BE2C (cell line): ENCODE data around the gene JAG1. TPM values are rescaled to one million over a fixed set of nuclear protein-coding genes. Genes with fewer than 3 reads are reported as not detected.
A peak's percentile ranks its signal among the peaks of the same experiment; 100 is the strongest.

Source experiments
- DNase-seq: peaks from one replicate; pipeline ENCODE4 v3.0.0-alpha.2; 2020
- H3K27me3 ChIP-seq: fragments of 250-450 bp; sonication (Bioruptor Pico); 2 replicates; pipeline ENCODE4 v1.5.1; 2020; ENCODE audit warnings: mild to moderate bottlenecking
- H3K36me3 ChIP-seq: fragments of 250-450 bp; sonication (Bioruptor Pico); 2 replicates; pipeline ENCODE4 v1.5.1; 2020; ENCODE audit warnings: mild to moderate bottlenecking
- H3K4me1 ChIP-seq: fragments of 250-450 bp; sonication (Bioruptor Pico); 2 replicates; pipeline ENCODE4 v1.5.1; 2020
- H3K4me3 ChIP-seq: 2 replicates; pipeline ENCODE4 v1.5.1; 2011; ENCODE audit warnings: low read depth, low read length
- H3K9me3 ChIP-seq: fragments of 250-450 bp; sonication (Bioruptor Pico); 2 replicates; pipeline ENCODE4 v1.5.1; 2020
- CTCF ChIP-seq: IDR thresholded peaks from 2 replicates; pipeline ENCODE4 v1.5.1; 2012; ENCODE audit warnings: mild to moderate bottlenecking, low read depth, low read length
- polyA plus RNA-seq: library from polyadenylated mRNA; unstranded; fragments of >200 nt; gene quantifications from one replicate; pipeline ENCODE4 v1.2.1, GENCODE V29; 2012; ENCODE audit warnings: low read depth, missing spikeins; ENCODE audit not compliant: insufficient read length, insufficient read depth

Gene JAG1
- 0.25 TPM for polyA plus RNA-seq

- TF ChIP-seq CTCF: no peak
- DNase-seq: peak; percentile 94
- peak within 1 kb of the TSS; percentile 78 for H3K4me3 ChIP-seq
- H3K9me3 ChIP-seq: no peaks in the 10 kb centered on the region
- peaks cover 7% of the 10 kb centered on the region; the same call in 1 of the 2 replicates for H3K4me1 ChIP-seq
- H3K36me3 ChIP-seq: no peaks in the 10 kb centered on the region
- peaks cover 67% of the 10 kb centered on the region for H3K27me3 ChIP-seq
These were observed at the start of gene JAG1 for GRCh38 chr20:10673842-10674683. Gene JAG1 (minus strand): TSS chr20:10673999. CDS start chr20:10673530, 469 bp downstream.

- peaks cover 5% of the 10 kb centered on the region for H3K27me3 ChIP-seq
- no peaks in the 10 kb centered on the region for H3K9me3 ChIP-seq
- H3K4me3 ChIP-seq: no peak overlapping the region
- no peak for DNase-seq
- H3K4me1 ChIP-seq: no peaks in the 10 kb centered on the region
- TF ChIP-seq CTCF: no peak
- no peaks in the 10 kb centered on the region for H3K36me3 ChIP-seq
These were observed 48.2 kb upstream of the JAG1 start for GRCh38 chr20:10721976-10722375.

GRCh38 chr20:10721137-10721896, 47.5 kb upstream of the JAG1 start:
- no peak for TF ChIP-seq CTCF
- no peaks in the 10 kb centered on the region for H3K36me3 ChIP-seq

GRCh38 chr20:10720565-10720964, 46.8 kb upstream of the JAG1 start:
- no peak overlapping the region for H3K4me3 ChIP-seq
- no peak for TF ChIP-seq CTCF
- no peaks in the 10 kb centered on the region for H3K4me1 ChIP-seq

More at GRCh38 chr20:10721137-10721896, 47.5 kb upstream of the JAG1 start:
- H3K27me3 ChIP-seq: peaks cover 5% of the 10 kb centered on the region
- DNase-seq: no peak
- H3K9me3 ChIP-seq: no peaks in the 10 kb centered on the region
- no peak overlapping the region for H3K4me3 ChIP-seq
- H3K4me1 ChIP-seq: no peaks in the 10 kb centered on the region

GRCh38 chr20:10719740-10720385, 46.1 kb upstream of the JAG1 start:
- Histone ChIP-seq H3K27me3 (peaks cover 5% of the 10 kb centered on the region), H3K4me3 (no peak overlapping the region), H3K36me3 (no peaks in the 10 kb centered on the region), H3K4me1 (no peaks in the 10 kb centered on the region), H3K9me3 (no peaks in the 10 kb centered on the region)
- no peak for DNase-seq
- TF ChIP-seq CTCF: no peak

More at GRCh38 chr20:10720565-10720964, 46.8 kb upstream of the JAG1 start:
- DNase-seq: no peak
- Histone ChIP-seq H3K9me3 (no peaks in the 10 kb centered on the region), H3K27me3 (peaks cover 5% of the 10 kb centered on the region), H3K36me3 (no peaks in the 10 kb centered on the region)
